Kidney tubule cell (primary cell): Measurements from ENCODE around the gene GNAT3.

ENCODE experiments used
- DNase-seq: peaks from one replicate; pipeline ENCODE4 v3.0.0-alpha.2; 2018; ENCODE audit warnings: low spot score

The GNAT3 gene

DNA sequence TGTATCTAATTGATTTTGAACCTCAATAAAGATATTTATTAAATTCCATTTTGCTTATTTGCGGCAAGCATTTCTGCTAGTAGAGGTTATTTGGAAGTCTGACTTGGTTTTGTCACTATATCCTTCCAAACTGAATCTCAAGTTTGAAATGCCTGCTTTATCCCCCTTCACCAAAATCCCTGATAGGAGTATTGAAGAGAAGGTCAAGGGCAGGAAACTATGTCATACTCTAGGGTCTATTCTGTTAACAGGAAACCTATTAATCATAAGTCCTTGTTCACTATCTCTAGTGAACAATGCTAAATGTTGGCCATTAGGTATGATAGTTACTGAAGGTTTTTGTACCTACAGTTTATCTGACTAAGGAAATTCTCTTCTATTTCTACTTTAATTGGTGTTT is 11.5 kb downstream of the GNAT3 start:
- no peak for DNase-seq

- peak; percentile 96 for DNase-seq
Measured at GRCh38 chr7:80499350-80499953, 12.4 kb downstream of the GNAT3 start.

GRCh38 chr7:80498481-80499349 is 13.1 kb downstream of the GNAT3 start:
- peak; percentile 14 for DNase-seq

GRCh38 chr7:80496586-80496985 is 15.3 kb downstream of the GNAT3 start:
- DNase-seq = no peak

- DNase-seq = no peak
Measured at GRCh38 chr7:80493121-80493849, 18.6 kb downstream of the GNAT3 start.

DNA sequence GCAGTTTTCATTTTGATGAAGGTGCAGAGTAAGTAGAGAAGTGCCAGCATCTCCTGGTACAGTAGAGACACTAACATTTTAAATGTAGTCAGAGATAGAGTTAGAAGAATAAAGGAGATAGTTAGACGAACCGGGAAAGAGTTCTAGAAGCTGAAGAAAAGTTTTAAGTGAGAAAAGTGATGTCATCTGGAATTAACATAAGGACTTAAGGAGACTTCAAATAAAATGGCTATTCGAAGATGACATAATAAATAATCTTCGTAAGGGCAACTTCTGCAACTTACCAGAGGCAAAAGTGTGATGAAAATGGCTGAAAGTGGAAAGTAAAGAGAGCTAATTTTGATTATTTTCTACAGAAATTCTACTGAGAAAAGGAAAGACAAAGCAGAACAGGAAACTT is 20.4 kb downstream of the GNAT3 start:
- no peak for DNase-seq

GRCh38 chr7:80488851-80489370 is 23.0 kb downstream of the GNAT3 start:
- no peak for DNase-seq

DNA sequence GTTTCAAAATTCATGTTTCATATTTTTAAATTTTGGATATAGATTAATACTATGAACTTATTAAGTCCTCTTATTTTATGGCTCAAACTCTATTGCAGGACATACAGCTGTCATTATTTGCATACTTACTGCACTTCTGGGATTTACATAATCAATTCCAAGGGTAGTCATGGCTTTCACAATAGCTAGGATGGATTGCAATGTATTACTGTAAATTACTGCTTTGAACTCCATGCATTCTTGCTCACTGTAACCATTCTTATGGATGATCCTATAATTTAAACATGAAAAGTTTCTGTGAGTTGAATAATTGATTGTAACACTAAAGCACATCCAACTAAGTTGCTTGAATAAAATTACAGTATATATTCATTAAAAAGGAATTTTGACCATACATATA is 23.5 kb downstream of the GNAT3 start:
- DNase-seq = no peak

GRCh38 chr7:80485721-80486120 is 26.1 kb downstream of the GNAT3 start:
- no peak for DNase-seq

- DNase-seq = no peak
Measured at GRCh38 chr7:80482950-80483349, 28.9 kb downstream of the GNAT3 start.

DNA sequence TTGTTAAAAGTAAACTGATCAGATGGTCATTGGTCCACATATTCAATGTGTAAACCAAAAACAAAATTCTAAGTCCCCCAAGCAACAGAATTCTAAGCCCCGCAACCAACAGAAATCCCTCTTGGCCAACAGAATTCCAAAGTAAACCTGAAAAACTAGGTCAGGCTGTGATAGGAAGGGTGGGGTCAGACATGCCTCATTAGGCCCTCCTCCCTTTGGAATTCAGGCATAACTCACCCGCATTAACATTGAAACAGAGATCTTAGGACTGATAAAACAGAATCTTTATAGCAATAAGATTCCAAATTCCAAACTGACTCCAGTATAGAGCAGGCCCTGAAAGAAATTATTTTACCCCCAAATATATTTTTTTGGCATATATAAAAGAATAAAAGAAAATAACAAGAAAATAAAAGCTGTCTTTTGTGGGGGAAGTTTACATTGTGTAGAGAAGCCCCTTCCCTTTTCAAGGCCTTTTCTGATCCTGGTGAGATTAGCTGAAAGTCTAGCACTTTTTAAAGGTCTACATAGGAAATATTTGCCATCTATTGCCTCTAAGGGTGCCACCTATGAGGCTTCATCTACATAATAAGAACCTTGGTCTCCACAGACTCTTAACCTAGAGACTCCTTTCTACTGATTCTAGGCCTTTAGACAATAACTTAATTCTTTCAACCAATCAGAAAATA is 30.5 kb downstream of the GNAT3 start:
- peak; percentile 66 for DNase-seq

DNA sequence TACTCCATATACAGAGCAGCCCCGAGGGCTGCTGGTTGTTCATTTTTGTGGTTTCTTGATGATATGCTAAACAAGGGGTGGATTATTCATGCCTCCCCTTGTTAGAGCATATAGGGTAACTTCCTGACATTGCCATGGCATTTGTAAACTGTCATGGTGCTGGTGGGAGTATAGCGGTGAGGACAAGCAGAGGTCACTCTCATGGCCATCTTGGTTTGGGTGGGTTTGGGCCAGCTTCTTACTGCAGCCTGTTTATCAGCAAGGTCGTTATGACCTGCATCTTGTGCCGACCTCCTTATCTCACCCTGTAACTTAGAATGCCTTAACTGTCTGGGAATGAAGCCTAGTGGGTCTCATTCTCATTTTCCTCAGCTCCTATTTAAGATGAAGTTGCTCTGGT is 31.3 kb downstream of the GNAT3 start:
- DNase-seq = no peak

DNA sequence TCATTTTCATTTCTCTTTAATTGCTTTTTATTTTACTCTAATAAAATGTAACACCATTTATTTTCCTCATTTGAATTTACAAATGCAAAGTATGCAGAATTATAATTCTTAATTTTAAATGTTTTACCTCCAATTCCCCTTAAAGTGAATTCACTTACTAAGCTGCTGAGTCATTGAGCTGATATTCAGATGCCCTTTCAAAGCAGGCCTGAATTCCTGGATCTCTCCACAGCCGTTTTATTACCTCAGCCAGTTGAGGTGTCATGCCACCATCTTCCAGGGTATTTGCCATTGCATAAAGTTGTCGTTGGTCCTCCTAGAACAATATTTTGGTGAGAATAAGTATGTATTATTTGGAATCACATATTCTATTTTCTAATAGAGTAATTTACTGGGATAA is 33.2 kb downstream of the GNAT3 start:
- DNase-seq = peak; percentile 68

DNA sequence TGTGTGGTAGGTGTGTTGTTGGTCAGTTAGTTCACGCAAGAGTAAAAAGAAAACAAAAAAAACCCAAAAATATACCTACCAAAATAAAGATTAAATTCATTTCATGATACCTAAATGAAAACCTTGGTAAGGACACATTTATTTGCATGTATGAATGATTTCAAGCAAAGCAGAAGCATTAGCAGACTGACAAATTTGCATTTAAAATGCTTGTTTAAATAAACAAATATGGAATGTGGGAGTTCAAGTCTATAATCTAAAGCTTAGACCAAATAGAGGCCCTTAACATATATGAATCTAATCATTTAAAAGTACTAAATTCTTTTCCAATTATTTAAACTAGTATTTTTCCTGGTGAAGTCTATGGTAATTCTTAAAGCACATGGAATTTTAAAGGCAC is 35.8 kb downstream of the GNAT3 start:
- DNase-seq = no peak

GRCh38 chr7:80475383-80475782 is 36.5 kb downstream of the GNAT3 start:
- DNase-seq = no peak

- DNase-seq = no peak
Measured at GRCh38 chr7:80473751-80474150, 38.1 kb downstream of the GNAT3 start.

DNA sequence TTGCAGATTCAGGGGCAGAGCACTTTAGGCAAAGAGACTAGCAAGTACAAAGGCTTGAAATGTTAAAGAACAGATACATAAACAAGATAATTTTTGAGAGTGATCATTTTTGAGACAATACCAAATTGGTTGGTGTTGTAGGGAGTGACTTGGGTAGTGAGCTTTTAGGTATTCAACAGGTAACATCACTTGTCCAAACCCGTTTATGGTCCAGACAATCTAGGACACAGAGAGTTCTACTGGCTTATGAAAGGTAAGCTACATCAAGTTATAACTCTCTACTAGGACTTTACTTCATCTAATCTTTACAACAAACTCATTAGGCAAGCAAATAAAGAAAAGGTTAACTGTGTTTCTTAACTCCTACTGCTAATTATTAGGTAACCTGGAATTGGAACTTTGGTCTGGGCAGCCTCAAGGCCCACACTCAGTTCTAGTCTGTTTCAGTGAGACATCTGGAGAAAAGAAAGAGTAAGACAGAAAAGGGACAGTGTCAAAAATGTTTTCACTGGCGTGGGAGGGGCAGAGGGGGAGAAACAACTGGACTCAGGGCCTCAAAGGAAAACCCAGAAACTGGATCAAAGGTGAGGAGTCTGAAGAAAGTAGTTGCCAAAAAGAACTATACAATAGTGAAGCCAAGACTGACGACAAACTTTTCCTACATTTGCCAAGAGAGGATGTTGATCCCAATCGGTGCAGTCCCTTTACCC is 39.2 kb downstream of the GNAT3 start:
- DNase-seq = no peak

DNA sequence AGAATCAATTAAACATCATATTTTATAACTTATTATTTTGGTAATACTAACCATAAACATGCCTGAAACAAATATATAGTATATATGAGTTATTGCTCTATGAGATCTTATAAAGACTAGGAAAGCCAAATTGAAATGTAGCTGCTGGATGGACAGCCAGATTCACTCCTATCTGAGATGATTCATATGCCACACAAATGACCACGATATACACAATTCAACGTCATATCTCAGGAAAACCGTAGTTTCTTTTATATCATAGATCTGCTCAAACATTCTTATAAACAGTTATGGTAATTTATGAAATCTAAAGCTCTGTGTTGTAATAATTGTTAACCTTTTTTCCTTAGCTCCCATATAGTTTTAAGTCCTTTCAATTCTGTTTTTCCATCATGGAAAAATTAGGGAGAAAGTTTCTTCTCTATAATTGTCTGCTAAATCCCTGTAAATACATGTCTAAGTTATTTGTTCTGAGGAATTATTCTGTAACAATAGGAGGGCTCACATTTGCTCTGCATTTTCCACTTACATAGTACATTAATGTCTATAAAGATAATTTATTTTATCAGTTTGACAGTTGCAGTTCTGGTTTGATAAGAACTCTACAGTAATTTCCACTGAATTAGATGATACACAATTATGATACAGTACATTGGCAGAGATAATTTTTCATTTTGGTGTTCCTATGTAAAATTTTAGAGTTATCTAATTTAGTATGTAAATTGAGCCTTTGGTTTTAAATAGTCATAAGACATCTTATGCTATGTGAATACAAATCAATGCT is 42.7 kb downstream of the GNAT3 start:
- DNase-seq = no peak

DNA sequence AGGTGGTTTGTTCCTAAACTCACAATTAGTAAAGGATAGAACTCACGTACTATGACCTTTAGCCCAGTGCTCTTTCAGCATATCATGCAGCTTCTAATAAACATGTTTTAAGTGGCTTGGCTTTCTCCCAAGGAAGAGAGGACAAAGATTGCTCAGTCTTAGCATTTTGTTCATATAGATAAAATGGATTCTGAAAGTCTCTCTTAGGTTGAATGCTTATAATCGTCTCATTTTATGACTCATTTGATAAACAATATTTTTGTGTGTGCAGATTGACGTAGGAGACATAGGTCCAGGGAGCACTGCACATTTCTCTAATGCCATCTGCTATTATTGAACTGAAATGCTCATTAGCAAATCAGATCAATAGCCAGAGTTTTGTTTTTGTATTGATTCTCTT is 44.8 kb downstream of the GNAT3 start:
- DNase-seq = no peak

GRCh38 chr7:80466636-80467035 is 45.2 kb downstream of the GNAT3 start:
- DNase-seq = no peak

DNA sequence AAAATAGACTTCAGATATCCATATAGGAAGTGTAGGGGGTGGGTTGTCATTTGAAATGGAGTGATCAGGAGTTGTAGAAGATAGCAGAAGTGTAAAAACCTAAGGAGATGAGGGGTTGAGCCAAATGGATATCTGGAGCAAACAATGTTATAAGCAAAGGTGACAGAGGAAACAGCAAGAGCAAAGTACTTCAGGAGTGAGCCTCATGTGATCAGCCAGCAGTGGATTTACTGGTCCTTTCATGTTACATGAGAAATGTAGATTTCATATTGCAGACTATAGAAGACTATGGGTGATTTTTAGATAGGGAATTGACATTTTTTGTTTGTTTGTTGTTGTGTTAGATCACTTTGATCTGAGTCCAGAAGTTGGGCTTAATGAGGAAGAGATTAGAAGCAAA is 47.7 kb downstream of the GNAT3 start:
- DNase-seq = no peak
